SK-N-SH treated with all-trans-retinoic acid at 6 μM for 48 hours (cell line): ENCODE results near the gene SLC30A10.

Experiments used
- TF ChIP-seq, protein P1 (sequence below): fragments of 250-450 bp; sonication (Bioruptor Pico); IDR thresholded peaks from 2 replicates; pipeline ENCODE4 v1.5.1; 2020; ENCODE audit warnings: low read depth, mild to moderate bottlenecking, moderate library complexity
- TF ChIP-seq, protein P2 (sequence below): fragments of 250-450 bp; sonication (Bioruptor Pico); IDR thresholded peaks from 2 replicates; pipeline ENCODE4 v1.5.0; 2020; ENCODE audit warnings: mild to moderate bottlenecking, moderate library complexity

DNA sequence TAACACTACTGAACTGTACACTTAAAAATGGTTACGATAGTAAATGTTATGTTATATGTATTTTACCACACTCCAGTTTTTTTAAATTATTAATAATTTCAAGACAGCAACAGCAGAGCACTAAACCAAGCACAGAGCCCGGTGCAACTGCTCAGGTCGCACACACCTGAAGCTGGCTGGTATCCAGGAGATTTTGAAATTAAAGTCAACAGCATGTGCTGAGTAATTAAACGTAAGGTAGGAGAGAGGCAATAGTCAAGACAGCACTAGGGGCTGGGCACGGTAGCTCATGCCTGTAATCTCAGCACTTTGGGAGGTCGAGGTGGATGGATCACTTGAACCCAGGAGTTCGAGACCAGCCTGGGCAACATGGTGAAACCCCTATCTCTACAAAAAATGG lies 35.1 kb upstream of the SLC30A10 start:
- TF ChIP-seq, protein P1, sequence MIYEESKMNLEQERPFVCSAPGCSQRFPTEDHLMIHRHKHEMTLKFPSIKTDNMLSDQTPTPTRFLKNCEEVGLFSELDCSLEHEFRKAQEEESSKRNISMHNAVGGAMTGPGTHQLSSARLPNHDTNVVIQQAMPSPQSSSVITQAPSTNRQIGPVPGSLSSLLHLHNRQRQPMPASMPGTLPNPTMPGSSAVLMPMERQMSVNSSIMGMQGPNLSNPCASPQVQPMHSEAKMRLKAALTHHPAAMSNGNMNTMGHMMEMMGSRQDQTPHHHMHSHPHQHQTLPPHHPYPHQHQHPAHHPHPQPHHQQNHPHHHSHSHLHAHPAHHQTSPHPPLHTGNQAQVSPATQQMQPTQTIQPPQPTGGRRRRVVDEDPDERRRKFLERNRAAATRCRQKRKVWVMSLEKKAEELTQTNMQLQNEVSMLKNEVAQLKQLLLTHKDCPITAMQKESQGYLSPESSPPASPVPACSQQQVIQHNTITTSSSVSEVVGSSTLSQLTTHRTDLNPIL (CRISPR knock-in tag) = no peak
- TF ChIP-seq, protein P2, sequence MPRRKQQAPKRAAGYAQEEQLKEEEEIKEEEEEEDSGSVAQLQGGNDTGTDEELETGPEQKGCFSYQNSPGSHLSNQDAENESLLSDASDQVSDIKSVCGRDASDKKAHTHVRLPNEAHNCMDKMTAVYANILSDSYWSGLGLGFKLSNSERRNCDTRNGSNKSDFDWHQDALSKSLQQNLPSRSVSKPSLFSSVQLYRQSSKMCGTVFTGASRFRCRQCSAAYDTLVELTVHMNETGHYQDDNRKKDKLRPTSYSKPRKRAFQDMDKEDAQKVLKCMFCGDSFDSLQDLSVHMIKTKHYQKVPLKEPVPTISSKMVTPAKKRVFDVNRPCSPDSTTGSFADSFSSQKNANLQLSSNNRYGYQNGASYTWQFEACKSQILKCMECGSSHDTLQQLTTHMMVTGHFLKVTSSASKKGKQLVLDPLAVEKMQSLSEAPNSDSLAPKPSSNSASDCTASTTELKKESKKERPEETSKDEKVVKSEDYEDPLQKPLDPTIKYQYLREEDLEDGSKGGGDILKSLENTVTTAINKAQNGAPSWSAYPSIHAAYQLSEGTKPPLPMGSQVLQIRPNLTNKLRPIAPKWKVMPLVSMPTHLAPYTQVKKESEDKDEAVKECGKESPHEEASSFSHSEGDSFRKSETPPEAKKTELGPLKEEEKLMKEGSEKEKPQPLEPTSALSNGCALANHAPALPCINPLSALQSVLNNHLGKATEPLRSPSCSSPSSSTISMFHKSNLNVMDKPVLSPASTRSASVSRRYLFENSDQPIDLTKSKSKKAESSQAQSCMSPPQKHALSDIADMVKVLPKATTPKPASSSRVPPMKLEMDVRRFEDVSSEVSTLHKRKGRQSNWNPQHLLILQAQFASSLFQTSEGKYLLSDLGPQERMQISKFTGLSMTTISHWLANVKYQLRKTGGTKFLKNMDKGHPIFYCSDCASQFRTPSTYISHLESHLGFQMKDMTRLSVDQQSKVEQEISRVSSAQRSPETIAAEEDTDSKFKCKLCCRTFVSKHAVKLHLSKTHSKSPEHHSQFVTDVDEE = no peak
